H9 (cell line): ENCODE measurements around the gene SLC6A18. TPM values are rescaled to one million over a fixed set of nuclear protein-coding genes. Genes with fewer than 3 reads are reported as not detected.

ENCODE experiments used
- DNase-seq: peaks from one replicate; pipeline ENCODE4 v3.0.0-alpha.2; 2017
- H2AFZ ChIP-seq: one replicate; pipeline ENCODE4 v1.6.1; 2013; ENCODE audit warnings: mild to moderate bottlenecking, low read length, control low read depth, moderate library complexity
- H2AK5ac ChIP-seq: 2 replicates; pipeline ENCODE4 v1.6.1; 2013; ENCODE audit warnings: low read length, control low read depth, mixed read lengths; ENCODE audit not compliant: insufficient read length
- H2BK120ac ChIP-seq: one replicate; pipeline ENCODE4 v1.6.1; 2013; ENCODE audit warnings: low read depth, mild to moderate bottlenecking, low read length, control low read depth, inconsistent platforms; ENCODE audit not compliant: poor library complexity, severe bottlenecking
- H2BK12ac ChIP-seq: 2 replicates; pipeline ENCODE4 v1.6.1; 2013; ENCODE audit warnings: low read length, control low read depth, mixed read lengths, low read depth; ENCODE audit not compliant: insufficient read length
- H2BK15ac ChIP-seq: 2 replicates; pipeline ENCODE4 v1.6.1; 2013; ENCODE audit warnings: low read depth, low read length, control low read depth
- H2BK20ac ChIP-seq: one replicate; pipeline ENCODE4 v1.6.1; 2013; ENCODE audit warnings: low read depth, mild to moderate bottlenecking, low read length, control low read depth, inconsistent platforms; ENCODE audit not compliant: poor library complexity, severe bottlenecking
- H2BK5ac ChIP-seq: 2 replicates; pipeline ENCODE4 v1.6.1; 2013; ENCODE audit warnings: low read length, control low read depth, mixed read lengths; ENCODE audit not compliant: insufficient read length
- H3K14ac ChIP-seq: 2 replicates; pipeline ENCODE4 v1.6.1; 2013; ENCODE audit warnings: low read length, control low read depth; ENCODE audit not compliant: insufficient read depth
- H3K18ac ChIP-seq: 2 replicates; pipeline ENCODE4 v1.6.1; 2013; ENCODE audit warnings: low read depth, mild to moderate bottlenecking, mixed read lengths, low read length, control low read depth; ENCODE audit not compliant: insufficient read length
- H3K23ac ChIP-seq: 2 replicates; pipeline ENCODE4 v1.6.1; 2013; ENCODE audit warnings: low read length, control low read depth, mixed read lengths, low read depth; ENCODE audit not compliant: insufficient read length
- H3K23me2 ChIP-seq: 2 replicates; pipeline ENCODE4 v1.6.1; 2013; ENCODE audit warnings: low read depth, mild to moderate bottlenecking, mixed read lengths, low read length, control low read depth; ENCODE audit not compliant: insufficient read length, poor library complexity, severe bottlenecking
- H3K27ac ChIP-seq: 2 replicates; pipeline ENCODE4 v1.5.1; 2013; ENCODE audit warnings: low read length, control low read depth, mixed read lengths, low read depth; ENCODE audit not compliant: insufficient read length
- H3K27me3 ChIP-seq: 2 replicates; pipeline ENCODE4 v1.6.1; 2013; ENCODE audit warnings: low read length, control low read depth, inconsistent platforms; ENCODE audit not compliant: insufficient read depth
- H3K4ac ChIP-seq: 2 replicates; pipeline ENCODE4 v1.6.1; 2013; ENCODE audit warnings: low read depth, mild to moderate bottlenecking, control low read depth, inconsistent platforms, low read length, moderate library complexity
- H3K4me1 ChIP-seq: 2 replicates; pipeline ENCODE4 v1.6.1; 2013; ENCODE audit warnings: low read length, control low read depth, inconsistent platforms; ENCODE audit not compliant: insufficient read depth
- H3K4me2 ChIP-seq: 2 replicates; pipeline ENCODE4 v1.6.1; 2013; ENCODE audit warnings: low read length, control low read depth, mixed read lengths; ENCODE audit not compliant: insufficient read length, insufficient read depth
- H3K56ac ChIP-seq: 2 replicates; pipeline ENCODE4 v1.6.1; 2013; ENCODE audit warnings: low read depth, mild to moderate bottlenecking, mixed read lengths, low read length, control low read depth; ENCODE audit not compliant: insufficient read length
- H3K79me1 ChIP-seq: 2 replicates; pipeline ENCODE4 v1.6.1; 2013; ENCODE audit warnings: low read depth, mild to moderate bottlenecking, moderate library complexity, low read length, control low read depth, inconsistent platforms; ENCODE audit not compliant: insufficient read depth, poor library complexity, severe bottlenecking
- H3K79me2 ChIP-seq: 2 replicates; pipeline ENCODE4 v1.6.1; 2013; ENCODE audit warnings: low read length, control low read depth, inconsistent platforms; ENCODE audit not compliant: insufficient read depth
- H3K9ac ChIP-seq: 2 replicates; pipeline ENCODE4 v1.6.1; 2013; ENCODE audit warnings: low read length, control low read depth, mixed read lengths; ENCODE audit not compliant: insufficient read length; ENCODE audit errors: extremely low read depth
- H3K9me3 ChIP-seq: one replicate; pipeline ENCODE4 v1.6.1; 2013; ENCODE audit warnings: low read depth, low read length, inconsistent platforms; ENCODE audit not compliant: control insufficient read depth
- H3T11ph ChIP-seq: one replicate; pipeline ENCODE4 v1.6.1; 2013; ENCODE audit warnings: mild to moderate bottlenecking, low read length, control low read depth, inconsistent platforms
- H4K20me1 ChIP-seq: one replicate; pipeline ENCODE4 v1.6.1; 2013; ENCODE audit not compliant: control insufficient read depth, insufficient read length, insufficient read depth
- H4K5ac ChIP-seq: 2 replicates; pipeline ENCODE4 v1.6.1; 2013; ENCODE audit warnings: low read depth, mild to moderate bottlenecking, mixed read lengths, low read length, control low read depth; ENCODE audit not compliant: insufficient read length
- H4K8ac ChIP-seq: replicated peaks from 2 replicates; pipeline ENCODE4 v1.6.1; 2013; ENCODE audit warnings: low read length, control low read depth, mixed read lengths, low read depth; ENCODE audit not compliant: insufficient read length
- H4K91ac ChIP-seq: 2 replicates; pipeline ENCODE4 v1.6.1; 2013; ENCODE audit warnings: low read depth, mild to moderate bottlenecking, moderate library complexity, mixed read lengths, low read length, control low read depth; ENCODE audit not compliant: insufficient read length
- H3K27ac Mint-ChIP-seq, 3 experiments: 2 replicates in 2 of 3; 3 replicates in 1 of 3; pipeline ENCODE4 v1.8.0; 2020 to 2021; ENCODE audit warnings: mixed read lengths in 3 of 3, mild to moderate bottlenecking in 1 of 3, moderate library complexity in 1 of 3
- H3K27me3 Mint-ChIP-seq: 2 replicates; pipeline ENCODE4 v1.8.0; 2021; ENCODE audit warnings: low read depth, mild to moderate bottlenecking, moderate library complexity, mixed read lengths
- H3K36me3 Mint-ChIP-seq, 3 experiments: 2 replicates in 2 of 3; 3 replicates in 1 of 3; pipeline ENCODE4 v1.8.0; 2020 to 2021; ENCODE audit warnings: low read depth in 3 of 3, mixed read lengths in 3 of 3; ENCODE audit not compliant: insufficient read depth in 1 of 3
- H3K4me1 Mint-ChIP-seq, 2 experiments: 2 replicates each; pipeline ENCODE4 v1.8.0; 2020; ENCODE audit warnings: mixed read lengths in 2 of 2
- H3K4me3 Mint-ChIP-seq, 2 experiments: 2 replicates in 1 of 2; 3 replicates in 1 of 2; pipeline ENCODE4 v1.8.0; 2020 to 2021; ENCODE audit warnings: mild to moderate bottlenecking in 2 of 2, mixed read lengths in 2 of 2, moderate library complexity in 1 of 2
- H3K9me3 Mint-ChIP-seq, 2 experiments: 2 replicates in 1 of 2; 3 replicates in 1 of 2; pipeline ENCODE4 v1.8.0; 2020; ENCODE audit warnings: mild to moderate bottlenecking in 2 of 2, mixed read lengths in 2 of 2, moderate library complexity in 1 of 2
- CTCF ChIP-seq: fragments of 200-600 bp; sonication (generic); conservative IDR thresholded peaks from 3 replicates; pipeline ENCODE4 v1.8.0; 2021; ENCODE audit warnings: antibody characterized with exemption, mild to moderate bottlenecking
- WGBS: extraction: QIAGEN DNeasy Blood & Tissue Kit; methylation state at CpG from one replicate; pipeline ENCODE4 v1.1.7; 2013; ENCODE audit warnings: missing lambda C conversion rate, low lambda C conversion rate, mixed read lengths; ENCODE audit not compliant: insufficient read length; ENCODE audit errors: extremely low coverage; 5-methylcytosine and 5-hydroxymethylcytosine counted together
- total RNA-seq: library from RNA; stranded (reverse); gene quantifications from 2 replicates; pipeline ENCODE4 v1.2.1, GENCODE V29; 2021

SLC6A18 gene
- total RNA-seq, 1 experiment from 2014 or later: not detected

GRCh38 chr5:1216211-1216917 is 8.8 kb upstream of the SLC6A18 start:
- H3K4me3 Mint-ChIP-seq: no peak overlapping the region
- no peak overlapping the region for H3K4ac ChIP-seq
- H3K4me1 ChIP-seq: no peaks in the 10 kb centered on the region
- H3K23me2 ChIP-seq: no peaks in the 10 kb centered on the region
- no peak overlapping the region for H2AFZ ChIP-seq
- H3K36me3 Mint-ChIP-seq: no peaks in the 10 kb centered on the region
- H3K9me3 Mint-ChIP-seq: peaks cover 0 to 6% of the 10 kb centered on the region in 2 experiments; a peak in 3 of 5 replicates
- no peak overlapping the region for H2BK5ac ChIP-seq
- H3K4me1 Mint-ChIP-seq: peaks cover 3 to 6% of the 10 kb centered on the region in 2 experiments; a peak in 2 of 4 replicates
- H3K4me2 ChIP-seq: no peak overlapping the region
- H4K8ac ChIP-seq: no peak overlapping the region
- TF ChIP-seq CTCF: no peak
- H3K56ac ChIP-seq: no peak overlapping the region
- no peak overlapping the region for H4K5ac ChIP-seq
- no peak overlapping the region for H2BK12ac ChIP-seq
- H4K91ac ChIP-seq: no peak overlapping the region
- peaks cover 3% of the 10 kb centered on the region for H4K20me1 ChIP-seq
- no peak overlapping the region for H3K14ac ChIP-seq
- no peak overlapping the region for H2BK15ac ChIP-seq
- no peaks in the 10 kb centered on the region for H3K27me3 ChIP-seq
- no peaks in the 10 kb centered on the region for H3K9me3 ChIP-seq
- no peak overlapping the region for H2AK5ac ChIP-seq
- H3K79me2 ChIP-seq: no peaks in the 10 kb centered on the region
- no peak overlapping the region for H3K18ac ChIP-seq
- no peaks in the 10 kb centered on the region for H3K79me1 ChIP-seq
- H2BK20ac ChIP-seq: no peak overlapping the region
- peaks cover 10% of the 10 kb centered on the region for H3K27me3 Mint-ChIP-seq
- no peak overlapping the region for H3K27ac ChIP-seq
- H3K9ac ChIP-seq: no peak overlapping the region
- no peak overlapping the region for H2BK120ac ChIP-seq
- H3T11ph ChIP-seq: no peak overlapping the region
- no CpG with 5 or more reads among the region's 38 CpGs for WGBS
- DNase-seq: no peak
- no peak overlapping the region for H3K23ac ChIP-seq
- no peak overlapping the region for H3K27ac Mint-ChIP-seq
